Calu3 (cell line): ENCODE results near the gene SRCAP. TPM values are rescaled to one million over a fixed set of nuclear protein-coding genes. Genes with fewer than 3 reads are reported as not detected.

Source experiments
- BruUV-seq: library from RNA; stranded (reverse); fragments of 400-500 nt; replicated peaks from 2 replicates; lab custom pipeline; 2021; lab: Mats Ljungman, UMichigan
- CTCF ChIA-PET: fragments of 300-600 bp; sonication (Branson Sonifier 250); formaldehyde crosslinking; loops from one replicate; lab custom pipeline; 2022; ENCODE audit warnings: antibody characterized with exemption; lab: Charles Lee
- DNase-seq: peaks from one replicate; pipeline ENCODE4 v3.0.0; 2022
- H3K27ac Mint-ChIP-seq: one replicate; pipeline ENCODE4 v1.8.0; 2022; ENCODE audit warnings: mixed read lengths; ENCODE audit not compliant: unreplicated experiment
- H3K27me3 Mint-ChIP-seq: one replicate; pipeline ENCODE4 v1.8.0; 2022; ENCODE audit warnings: mixed read lengths; ENCODE audit not compliant: unreplicated experiment
- H3K36me3 Mint-ChIP-seq: one replicate; pipeline ENCODE4 v1.8.0; 2022; ENCODE audit warnings: mild to moderate bottlenecking, moderate library complexity, mixed read lengths; ENCODE audit not compliant: insufficient read depth, unreplicated experiment
- H3K4me1 Mint-ChIP-seq: one replicate; pipeline ENCODE4 v1.8.0; 2022; ENCODE audit warnings: mild to moderate bottlenecking, low read depth, mixed read lengths; ENCODE audit not compliant: unreplicated experiment
- H3K4me3 Mint-ChIP-seq: one replicate; pipeline ENCODE4 v1.8.0; 2022; ENCODE audit warnings: mild to moderate bottlenecking, low read depth, moderate library complexity, mixed read lengths; ENCODE audit not compliant: unreplicated experiment
- H3K9me3 Mint-ChIP-seq: one replicate; pipeline ENCODE4 v1.8.0; 2022; ENCODE audit warnings: low read depth, mixed read lengths; ENCODE audit not compliant: unreplicated experiment
- CTCF ChIP-seq: fragments of 200-600 bp; IDR thresholded peaks from one replicate; pipeline ENCODE4 v1.8.0; 2022; ENCODE audit warnings: antibody characterized with exemption; ENCODE audit not compliant: unreplicated experiment
- intact Hi-C: fragments of 100-400 bp; cut with micrococcal nuclease; formaldehyde crosslinking; loops from one replicate; pipeline ENCODE4 v1.10.0; 2022; ENCODE audit not compliant: unreplicated experiment
- total RNA-seq: library from RNA; stranded (reverse); gene quantifications from 2 replicates; pipeline ENCODE4 v1.2.3, GENCODE V29; 2022

Gene SRCAP
- total RNA-seq, 1 experiment from 2014 or later = 84.6 TPM

DNA sequence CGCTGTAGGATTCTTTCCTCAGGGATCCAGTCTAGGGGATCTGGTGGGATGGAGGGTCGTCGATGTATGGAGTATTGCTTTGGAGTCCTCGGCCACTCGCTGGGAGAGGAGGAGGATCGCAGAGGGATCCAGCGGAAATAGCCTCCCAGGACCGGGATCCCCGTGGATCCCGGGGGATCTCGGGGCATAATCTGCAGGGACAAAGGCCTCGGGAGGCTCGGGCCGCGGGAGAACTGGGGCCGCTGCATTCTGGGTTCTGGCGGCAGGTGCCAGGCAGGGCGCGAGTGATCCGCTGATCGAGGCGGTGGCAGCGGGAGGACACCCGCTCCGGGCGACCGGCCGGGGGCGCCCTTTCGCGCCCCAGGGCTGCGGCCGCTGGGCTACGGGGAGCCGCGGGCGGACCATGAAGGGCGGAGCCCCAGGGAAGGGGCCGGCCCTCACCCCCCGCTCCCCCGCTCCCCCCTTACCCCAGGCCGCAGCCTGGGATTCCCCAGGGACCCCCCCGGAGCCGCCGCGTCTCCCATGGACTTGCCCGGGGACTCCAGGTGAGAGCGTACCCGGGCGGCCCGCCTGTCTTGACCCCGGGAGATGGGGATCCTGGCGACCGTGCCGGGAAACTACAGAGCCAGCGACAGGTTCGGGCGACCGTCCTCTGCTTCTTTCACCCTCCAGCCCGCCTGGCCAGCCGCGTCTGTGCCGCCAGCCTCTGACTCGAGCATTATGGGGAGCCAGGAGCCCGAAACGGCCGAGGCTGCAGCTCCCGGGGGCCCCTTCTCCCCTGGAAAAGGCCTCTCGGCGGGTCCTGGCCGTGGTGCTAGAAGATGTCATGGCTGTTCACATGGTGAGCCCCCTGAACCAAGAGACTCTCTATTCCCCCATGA is 47.6 kb upstream of the SRCAP start:
- DNase-seq = peak; percentile 86
- intact Hi-C loops = no loop called here
- H3K9me3 Mint-ChIP-seq = no peaks in the 10 kb centered on the region
- peaks cover 40% of the 10 kb centered on the region for H3K36me3 Mint-ChIP-seq
- peaks cover 12% of the 10 kb centered on the region for H3K4me1 Mint-ChIP-seq
- peak overlapping the region; percentile 96 for H3K4me3 Mint-ChIP-seq
- peak; percentile 78 for TF ChIP-seq CTCF
- BruUV-seq = no TSS peak
- peak overlapping the region; percentile 94 for H3K27ac Mint-ChIP-seq
- CTCF ChIA-PET = interaction anchor here (0.9 to 1.7 kb wide), 8 partner anchors 8 to 256 kb away, joined by 3 to 8 read pairs (median 4); partner anchors contain the start of genes DCTPP1, ZNF48 and ZNF689
- H3K27me3 Mint-ChIP-seq = no peaks in the 10 kb centered on the region

DNA sequence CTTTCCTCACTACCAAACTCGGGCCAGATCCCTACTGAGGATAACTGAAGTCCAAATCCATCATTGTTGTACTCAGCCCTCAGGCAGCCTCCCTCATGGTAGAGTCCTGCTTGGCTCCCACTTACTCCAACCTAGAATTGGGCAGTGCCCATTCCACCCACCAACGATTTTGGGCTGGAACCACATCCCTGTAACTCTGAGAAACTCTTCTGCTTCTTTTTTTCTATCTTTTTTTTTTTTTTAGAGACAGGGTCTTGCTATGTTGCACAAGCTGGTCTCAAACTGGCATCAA is 47.0 kb upstream of the SRCAP start:
- TF ChIP-seq CTCF = no peak
- BruUV-seq = no TSS peak
- no peaks in the 10 kb centered on the region for H3K9me3 Mint-ChIP-seq
- DNase-seq = no peak
- peaks cover 14% of the 10 kb centered on the region for H3K4me1 Mint-ChIP-seq
- H3K27me3 Mint-ChIP-seq = no peaks in the 10 kb centered on the region
- peaks cover 45% of the 10 kb centered on the region for H3K36me3 Mint-ChIP-seq
- H3K4me3 Mint-ChIP-seq = peak overlapping the region; percentile 96
- peak overlapping the region; percentile 94 for H3K27ac Mint-ChIP-seq
- CTCF ChIA-PET = interaction anchor here (1.7 kb wide), 1 partner anchor 8 kb away, joined by 6 read pairs; no protein-coding TSS in a partner anchor
- intact Hi-C loops = no loop called here

GRCh38 chr16:30652718-30653117 is 46.3 kb upstream of the SRCAP start:
- no peaks in the 10 kb centered on the region for H3K9me3 Mint-ChIP-seq
- peak overlapping the region; percentile 96 for H3K4me3 Mint-ChIP-seq
- H3K27me3 Mint-ChIP-seq = no peaks in the 10 kb centered on the region
- intact Hi-C loops = no loop called here
- CTCF ChIA-PET = no interaction called here
- H3K4me1 Mint-ChIP-seq = peaks cover 21% of the 10 kb centered on the region
- BruUV-seq = no TSS peak
- H3K36me3 Mint-ChIP-seq = peaks cover 53% of the 10 kb centered on the region
- no peak overlapping the region for H3K27ac Mint-ChIP-seq
- DNase-seq = no peak
- no peak for TF ChIP-seq CTCF

DNA sequence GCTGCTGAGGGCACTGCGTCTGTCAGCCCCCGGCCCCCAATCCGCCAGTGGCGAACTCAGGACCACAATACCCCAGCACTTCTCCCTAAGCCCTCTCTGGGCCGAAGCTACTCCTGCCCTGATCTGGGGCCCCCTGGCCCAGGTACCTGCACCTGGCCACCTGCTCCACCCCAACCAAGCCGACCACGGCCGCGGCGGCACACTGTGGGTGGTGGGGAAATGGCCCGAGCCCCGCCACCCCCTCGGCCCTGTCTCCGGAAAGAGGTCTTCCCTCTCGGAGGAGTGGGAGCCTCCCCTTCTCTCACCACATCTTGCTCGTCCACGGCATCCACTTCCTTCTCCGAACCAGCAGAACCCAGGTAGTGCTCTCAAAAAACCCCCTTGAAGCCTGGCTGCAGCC is 44.1 kb upstream of the SRCAP start:
- Mint-ChIP-seq H3K4me3 (no peak overlapping the region), H3K27ac (no peak overlapping the region), H3K4me1 (peaks cover 21% of the 10 kb centered on the region), H3K27me3 (no peaks in the 10 kb centered on the region), H3K9me3 (no peaks in the 10 kb centered on the region), H3K36me3 (peaks cover 72% of the 10 kb centered on the region)
- CTCF ChIA-PET = no interaction called here
- no peak for DNase-seq
- BruUV-seq = no TSS peak
- TF ChIP-seq CTCF = no peak
- intact Hi-C loops = loop anchor here (5.0 kb wide), 1 partner anchor 42 kb away; the partner anchor contains the start of gene SRCAP
